Measurements from ENCODE around the gene APBA2. TPM values are rescaled to one million over a fixed set of nuclear protein-coding genes. Genes with fewer than 3 reads are reported as not detected.

Gene APBA2
- polyA plus RNA-seq, 1 donor = 3.5 TPM

DNA sequence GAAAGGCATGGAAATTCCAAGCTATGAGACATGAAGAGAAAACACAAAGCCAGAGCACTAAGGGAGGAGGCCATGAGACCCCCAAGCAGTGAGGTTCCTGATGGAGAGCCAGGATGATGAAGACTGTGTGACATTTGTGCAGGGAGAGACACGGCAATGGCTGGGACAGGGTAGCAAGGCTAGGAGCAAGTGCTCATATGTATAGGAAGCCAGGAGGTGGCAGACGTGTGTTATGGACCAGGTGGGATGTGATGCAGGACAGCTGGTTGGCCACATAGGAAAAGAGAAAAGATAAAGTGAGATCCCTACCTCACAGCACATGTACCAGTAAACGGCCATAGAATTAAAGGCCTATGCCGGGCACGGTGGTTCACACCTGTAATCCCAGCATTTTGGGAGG is 112.7 kb downstream of the APBA2 start:
- 93% methylated on average over 3 of the region's 5 CpGs for WGBS (ENCODE audit: insufficient coverage, low lambda C conversion rate)

DNA sequence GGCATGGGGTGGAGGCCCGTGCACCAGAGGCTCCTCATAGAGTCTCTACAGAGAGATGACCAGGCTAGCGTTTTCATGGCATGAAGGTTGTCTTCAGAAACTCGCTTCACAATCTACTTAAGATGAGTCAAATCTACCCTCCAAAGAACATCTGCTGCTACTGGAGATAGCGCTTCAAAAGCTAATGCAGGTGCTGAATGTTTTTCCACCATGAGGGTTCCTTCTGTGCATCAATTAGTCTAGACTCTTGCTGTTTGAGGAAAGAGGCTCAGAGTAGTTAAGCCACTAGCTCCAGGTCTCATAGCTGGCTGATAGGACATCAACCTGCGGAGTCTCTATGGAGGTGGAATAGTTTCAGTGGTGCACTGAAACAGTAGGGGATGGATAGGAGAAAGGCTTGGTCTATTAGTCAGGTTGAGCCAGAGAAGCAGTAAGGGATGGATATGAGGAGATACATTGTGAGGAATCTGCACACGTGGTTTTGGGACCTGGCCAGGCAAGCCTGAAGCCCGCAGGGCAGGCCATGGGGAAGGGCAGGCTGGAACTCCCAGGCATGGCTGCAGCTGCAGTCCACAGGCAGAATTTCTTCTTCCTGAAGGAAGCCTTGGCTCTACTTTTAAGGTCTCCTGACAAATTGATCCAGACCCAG is 117.5 kb downstream of the APBA2 start:
- Histone ChIP-seq H3K36me3 (ENCODE audit: control insufficient read depth, insufficient read depth, low read length) (no peaks in the 10 kb centered on the region), H3K4me3 (ENCODE audit: low read length) (no peak overlapping the region), H3K4me1 (ENCODE audit: control insufficient read depth, insufficient read depth, low read length) (no peaks in the 10 kb centered on the region), H3K27me3 (ENCODE audit: control insufficient read depth, insufficient read depth, low read length) (no peaks in the 10 kb centered on the region), H3K9me3 (ENCODE audit: control insufficient read depth, low read depth, low read length) (no peaks in the 10 kb centered on the region), H3K27ac (ENCODE audit: low read length) (no peak overlapping the region)
- no CpG with 5 or more reads among the region's 7 CpGs for WGBS (ENCODE audit: insufficient coverage, low lambda C conversion rate)
- no peak for DNase-seq

More for the DNA sequence above, 112.7 kb downstream of the APBA2 start:
- H3K27ac ChIP-seq (ENCODE audit: low read length) = no peak overlapping the region
- no peaks in the 10 kb centered on the region for H3K27me3 ChIP-seq (ENCODE audit: control insufficient read depth, insufficient read depth, low read length)
- H3K4me1 ChIP-seq (ENCODE audit: control insufficient read depth, insufficient read depth, low read length) = no peaks in the 10 kb centered on the region
- no peaks in the 10 kb centered on the region for H3K9me3 ChIP-seq (ENCODE audit: control insufficient read depth, low read depth, low read length)
- H3K36me3 ChIP-seq (ENCODE audit: control insufficient read depth, insufficient read depth, low read length) = no peaks in the 10 kb centered on the region
- H3K4me3 ChIP-seq (ENCODE audit: low read length) = no peak overlapping the region
- no peak for DNase-seq

DNA sequence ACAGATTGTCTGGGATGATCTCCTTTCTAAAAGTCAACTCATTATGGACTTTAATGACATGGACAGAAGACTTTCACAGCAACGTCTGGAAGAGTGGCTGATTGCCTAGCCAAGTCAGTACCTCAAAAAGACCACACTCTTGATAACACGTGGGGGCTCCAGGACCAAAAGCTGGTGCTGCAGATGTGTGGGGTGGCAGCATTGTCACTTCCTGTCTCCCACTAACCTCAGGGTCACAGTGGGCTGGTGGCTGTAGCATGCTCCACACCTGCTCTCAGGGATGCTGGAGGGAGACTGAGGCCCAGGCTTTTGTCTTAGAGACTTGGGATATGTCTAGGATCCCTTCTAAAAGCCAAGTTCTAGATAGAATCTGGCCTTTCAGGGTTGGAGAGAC is 118.1 kb downstream of the APBA2 start:
- Histone ChIP-seq H3K9me3 (ENCODE audit: control insufficient read depth, low read depth, low read length) (no peaks in the 10 kb centered on the region), H3K36me3 (ENCODE audit: control insufficient read depth, insufficient read depth, low read length) (no peaks in the 10 kb centered on the region), H3K27ac (ENCODE audit: low read length) (no peak overlapping the region), H3K27me3 (ENCODE audit: control insufficient read depth, insufficient read depth, low read length) (no peaks in the 10 kb centered on the region), H3K4me3 (ENCODE audit: low read length) (no peak overlapping the region), H3K4me1 (ENCODE audit: control insufficient read depth, insufficient read depth, low read length) (no peaks in the 10 kb centered on the region)
- DNase-seq = no peak
- WGBS (ENCODE audit: insufficient coverage, low lambda C conversion rate) = no CpG with 5 or more reads among the region's 2 CpGs

DNA sequence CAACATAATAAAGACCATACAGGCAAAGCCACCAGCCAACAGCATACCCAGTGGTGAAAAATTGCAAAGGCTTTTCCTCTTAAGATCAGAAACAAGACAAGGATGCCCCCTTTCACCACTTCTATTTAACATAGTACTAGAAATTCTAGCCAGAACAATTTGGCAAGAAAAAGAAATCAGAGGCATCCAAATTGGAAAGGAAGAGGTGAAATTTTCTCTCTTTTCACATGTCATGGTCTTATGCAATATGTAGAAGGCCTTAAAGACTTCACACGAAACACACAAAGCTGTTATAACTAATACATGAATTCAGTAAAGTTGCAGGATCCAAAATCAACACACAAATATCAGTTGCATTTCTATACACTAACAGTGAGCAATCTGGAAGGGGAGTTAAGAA is 120.2 kb downstream of the APBA2 start:
- no peak for DNase-seq
- WGBS (ENCODE audit: insufficient coverage, low lambda C conversion rate) = no CpG with 5 or more reads among the region's 1 CpG
- Histone ChIP-seq H3K9me3 (ENCODE audit: control insufficient read depth, low read depth, low read length) (no peaks in the 10 kb centered on the region), H3K4me3 (ENCODE audit: low read length) (no peak overlapping the region), H3K4me1 (ENCODE audit: control insufficient read depth, insufficient read depth, low read length) (no peaks in the 10 kb centered on the region), H3K27ac (ENCODE audit: low read length) (no peak overlapping the region), H3K36me3 (ENCODE audit: control insufficient read depth, insufficient read depth, low read length) (no peaks in the 10 kb centered on the region), H3K27me3 (ENCODE audit: control insufficient read depth, insufficient read depth, low read length) (no peaks in the 10 kb centered on the region)

DNA sequence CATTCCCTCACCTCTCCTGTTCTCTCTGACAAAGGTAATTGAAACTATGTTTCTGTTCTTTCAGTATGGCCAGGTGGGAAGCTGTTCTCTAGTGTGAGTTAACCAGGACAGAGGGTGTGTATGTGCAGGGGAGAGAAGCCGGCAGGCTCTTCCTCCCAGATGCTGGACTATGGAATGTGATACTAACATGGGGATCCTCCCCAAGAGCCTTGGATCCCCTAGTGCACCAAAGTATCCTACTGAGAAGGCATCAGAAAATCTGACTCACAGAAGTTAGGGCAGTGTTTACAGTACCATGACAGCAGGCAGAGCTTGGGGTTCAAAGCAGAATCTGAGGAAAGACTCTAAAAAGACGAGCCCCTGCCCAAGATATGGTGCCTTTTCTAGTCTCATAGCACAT is 123.1 kb downstream of the APBA2 start:
- no peak overlapping the region for H3K4me3 ChIP-seq (ENCODE audit: low read length)
- H3K4me1 ChIP-seq (ENCODE audit: control insufficient read depth, insufficient read depth, low read length) = no peaks in the 10 kb centered on the region
- H3K27ac ChIP-seq (ENCODE audit: low read length) = no peak overlapping the region
- WGBS (ENCODE audit: insufficient coverage, low lambda C conversion rate) = no CpG with 5 or more reads among the region's 2 CpGs
- H3K27me3 ChIP-seq (ENCODE audit: control insufficient read depth, insufficient read depth, low read length) = no peaks in the 10 kb centered on the region
- H3K36me3 ChIP-seq (ENCODE audit: control insufficient read depth, insufficient read depth, low read length) = no peaks in the 10 kb centered on the region
- no peak for DNase-seq
- H3K9me3 ChIP-seq (ENCODE audit: control insufficient read depth, low read depth, low read length) = no peaks in the 10 kb centered on the region

DNA sequence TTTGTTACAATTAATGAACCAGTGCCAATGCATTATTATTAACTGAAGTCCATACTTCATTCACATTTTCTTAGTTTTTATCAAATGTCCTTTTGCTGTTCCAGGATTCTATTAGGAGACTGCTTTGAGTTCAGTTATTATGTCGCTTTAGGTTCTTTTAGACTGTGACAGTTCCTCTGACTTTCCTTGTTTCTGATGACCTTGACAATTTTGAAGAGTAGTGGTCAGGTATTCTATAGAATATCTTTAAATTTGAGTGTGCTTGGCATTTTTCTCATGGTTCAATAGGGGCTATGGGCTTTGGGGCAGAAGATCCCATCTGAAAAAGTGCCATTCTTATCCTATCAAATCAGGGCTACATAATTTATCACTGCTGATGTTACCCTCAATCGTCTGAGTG is 126.3 kb downstream of the APBA2 start:
- no peak for DNase-seq
- H3K4me1 ChIP-seq (ENCODE audit: control insufficient read depth, insufficient read depth, low read length) = no peaks in the 10 kb centered on the region
- no peaks in the 10 kb centered on the region for H3K27me3 ChIP-seq (ENCODE audit: control insufficient read depth, insufficient read depth, low read length)
- H3K9me3 ChIP-seq (ENCODE audit: control insufficient read depth, low read depth, low read length) = no peaks in the 10 kb centered on the region
- H3K27ac ChIP-seq (ENCODE audit: low read length) = no peak overlapping the region
- no peak overlapping the region for H3K4me3 ChIP-seq (ENCODE audit: low read length)
- H3K36me3 ChIP-seq (ENCODE audit: control insufficient read depth, insufficient read depth, low read length) = no peaks in the 10 kb centered on the region
- 100% methylated on average over 1 of the region's 2 CpGs for WGBS (ENCODE audit: insufficient coverage, low lambda C conversion rate)

DNA sequence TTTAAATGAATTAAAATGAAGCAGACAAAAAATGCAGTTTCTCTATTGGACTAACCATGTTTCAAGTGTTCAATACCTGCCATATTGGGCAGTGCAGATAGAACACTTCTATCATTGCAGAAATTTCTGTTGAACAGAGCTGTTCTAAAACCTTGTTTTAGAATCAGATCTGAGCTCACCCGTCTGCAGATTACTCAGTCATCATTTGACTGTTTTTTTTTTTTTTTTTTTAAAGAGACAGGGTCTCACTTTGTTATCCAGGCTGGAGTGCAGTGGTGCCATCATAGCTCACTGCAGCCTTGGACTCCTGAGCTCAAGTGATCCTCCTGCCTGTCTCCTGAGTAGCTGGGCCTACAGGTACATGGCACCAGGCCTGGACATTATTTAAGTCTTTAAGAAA is 128.7 kb downstream of the APBA2 start:
- Histone ChIP-seq H3K27ac (ENCODE audit: low read length) (no peak overlapping the region), H3K36me3 (ENCODE audit: control insufficient read depth, insufficient read depth, low read length) (no peaks in the 10 kb centered on the region), H3K27me3 (ENCODE audit: control insufficient read depth, insufficient read depth, low read length) (no peaks in the 10 kb centered on the region), H3K9me3 (ENCODE audit: control insufficient read depth, low read depth, low read length) (no peaks in the 10 kb centered on the region), H3K4me1 (ENCODE audit: control insufficient read depth, insufficient read depth, low read length) (no peaks in the 10 kb centered on the region), H3K4me3 (ENCODE audit: low read length) (no peak overlapping the region)
- DNase-seq = no peak
- WGBS (ENCODE audit: insufficient coverage, low lambda C conversion rate) = no CpG with 5 or more reads among the region's 1 CpG

DNA sequence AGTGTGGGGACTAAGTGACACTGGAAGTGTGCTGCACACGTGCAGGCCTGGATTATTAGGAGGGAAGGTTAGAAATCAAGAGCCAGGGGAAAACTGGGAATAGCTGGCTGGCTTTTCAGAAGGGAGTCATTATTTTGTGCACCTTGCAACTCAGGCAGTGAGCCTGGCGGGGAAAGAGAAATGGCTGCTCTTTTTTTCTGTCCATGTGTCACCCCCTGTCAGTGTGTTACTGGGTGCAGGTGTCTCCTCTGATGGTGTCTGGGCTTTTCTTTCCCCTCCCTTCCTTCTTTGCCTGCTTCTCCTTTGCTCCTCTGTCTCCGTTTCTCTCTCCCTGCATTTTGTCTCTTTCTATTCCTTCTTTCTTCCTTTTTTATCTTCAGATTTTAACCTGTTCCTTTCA is 130.7 kb downstream of the APBA2 start:
- WGBS (ENCODE audit: insufficient coverage, low lambda C conversion rate) = 83% methylated on average over 1 of the region's 3 CpGs
- Histone ChIP-seq H3K27ac (ENCODE audit: low read length) (no peak overlapping the region), H3K4me3 (ENCODE audit: low read length) (no peak overlapping the region), H3K27me3 (ENCODE audit: control insufficient read depth, insufficient read depth, low read length) (no peaks in the 10 kb centered on the region), H3K36me3 (ENCODE audit: control insufficient read depth, insufficient read depth, low read length) (no peaks in the 10 kb centered on the region), H3K4me1 (ENCODE audit: control insufficient read depth, insufficient read depth, low read length) (no peaks in the 10 kb centered on the region), H3K9me3 (ENCODE audit: control insufficient read depth, low read depth, low read length) (no peaks in the 10 kb centered on the region)
- no peak for DNase-seq

DNA sequence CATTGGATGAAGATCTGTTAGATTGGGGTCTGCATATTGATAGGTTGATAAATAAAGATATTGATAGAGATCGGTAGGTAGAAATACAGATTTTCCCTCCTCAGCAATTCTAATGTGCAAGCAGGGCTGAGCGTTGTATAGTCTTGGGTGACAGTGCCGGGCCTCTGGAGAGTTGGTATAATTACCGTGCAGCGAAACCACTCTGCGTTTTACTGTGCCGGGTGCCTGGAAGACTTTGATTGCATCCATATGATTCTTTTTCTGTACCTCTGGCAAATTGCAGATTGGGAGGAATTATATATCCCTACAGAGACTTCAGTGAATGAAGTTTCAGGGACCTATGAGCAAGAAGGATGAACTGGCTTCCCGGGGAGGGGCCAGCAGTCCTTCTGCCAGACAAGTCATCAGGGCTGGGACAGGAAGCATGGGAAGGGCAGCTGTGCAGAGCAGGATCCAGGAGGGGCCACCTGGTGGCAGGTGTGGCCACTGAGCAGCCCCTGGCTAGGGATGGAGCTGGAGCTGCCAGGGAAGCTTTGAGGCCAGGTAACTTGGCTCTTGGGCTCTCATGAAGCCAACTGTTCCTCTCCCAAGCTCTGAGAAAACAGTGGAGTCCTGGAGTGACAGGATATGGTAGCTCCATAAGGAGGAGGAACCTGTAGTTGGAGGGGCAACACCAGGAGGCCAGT is 132.5 kb downstream of the APBA2 start:
- Histone ChIP-seq H3K36me3 (ENCODE audit: control insufficient read depth, insufficient read depth, low read length) (no peaks in the 10 kb centered on the region), H3K4me3 (ENCODE audit: low read length) (no peak overlapping the region), H3K4me1 (ENCODE audit: control insufficient read depth, insufficient read depth, low read length) (no peaks in the 10 kb centered on the region), H3K27me3 (ENCODE audit: control insufficient read depth, insufficient read depth, low read length) (no peaks in the 10 kb centered on the region), H3K9me3 (ENCODE audit: control insufficient read depth, low read depth, low read length) (no peaks in the 10 kb centered on the region), H3K27ac (ENCODE audit: low read length) (no peak overlapping the region)
- WGBS (ENCODE audit: insufficient coverage, low lambda C conversion rate) = no CpG with 5 or more reads among the region's 8 CpGs
- no peak for DNase-seq

DNA sequence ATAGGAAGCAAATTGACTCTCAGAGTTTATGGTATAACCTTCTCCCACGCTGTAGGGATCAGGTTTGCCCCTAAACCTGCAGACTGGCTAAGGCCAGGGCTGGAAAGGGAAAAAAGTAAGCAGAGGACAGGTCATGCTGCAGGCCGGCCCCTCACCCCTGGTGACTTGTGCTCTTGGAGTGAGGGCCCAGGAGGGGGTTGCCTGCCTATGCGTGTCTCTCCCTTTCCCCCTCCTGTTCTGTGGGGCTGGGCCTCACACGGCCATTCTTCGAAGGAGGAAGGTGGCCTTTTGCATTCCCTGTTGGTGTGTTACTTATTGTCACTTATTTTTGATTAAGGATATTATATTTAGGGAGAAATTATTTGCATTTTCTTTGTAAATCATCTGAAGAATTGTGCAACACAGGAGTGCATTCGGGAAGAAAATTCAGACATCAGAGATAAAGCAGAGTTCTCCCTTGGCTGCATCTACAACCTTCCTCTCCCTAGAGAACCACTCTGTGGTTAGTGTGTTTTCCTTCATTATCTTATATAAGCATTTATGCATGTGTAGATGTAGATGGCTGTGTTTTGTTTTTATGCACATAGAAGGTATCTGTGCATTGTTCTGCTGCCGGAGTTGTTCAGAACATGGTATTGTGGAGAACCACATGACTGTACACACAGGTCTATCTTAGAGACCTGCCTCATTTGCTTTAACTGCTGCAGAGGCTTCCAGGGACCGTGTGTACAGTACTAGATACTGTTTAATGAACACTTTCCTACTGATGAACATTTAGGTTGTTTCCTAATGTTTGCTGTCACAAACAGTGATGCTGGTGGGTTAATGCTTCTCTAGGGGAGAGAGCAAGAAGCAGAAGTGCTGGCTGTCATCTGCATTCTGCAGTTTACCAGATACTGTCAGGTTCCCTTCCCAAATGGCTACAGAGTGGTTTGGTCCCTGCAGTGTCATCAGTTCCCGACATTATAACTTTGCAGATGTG is 133.5 kb downstream of the APBA2 start:
- WGBS (ENCODE audit: insufficient coverage, low lambda C conversion rate) = no CpG with 5 or more reads among the region's 9 CpGs
- no peak for DNase-seq
- H3K4me3 ChIP-seq (ENCODE audit: low read length) = no peak overlapping the region

More for the DNA sequence above, 133.5 kb downstream of the APBA2 start:
- Histone ChIP-seq H3K4me1 (ENCODE audit: control insufficient read depth, insufficient read depth, low read length) (no peaks in the 10 kb centered on the region), H3K27me3 (ENCODE audit: control insufficient read depth, insufficient read depth, low read length) (no peaks in the 10 kb centered on the region), H3K27ac (ENCODE audit: low read length) (no peak overlapping the region), H3K36me3 (ENCODE audit: control insufficient read depth, insufficient read depth, low read length) (no peaks in the 10 kb centered on the region), H3K9me3 (ENCODE audit: control insufficient read depth, low read depth, low read length) (no peaks in the 10 kb centered on the region)
